GM12878 (cell line): ENCODE measurements around the gene MRPL50. TPM values are rescaled to one million over a fixed set of nuclear protein-coding genes. Genes with fewer than 3 reads are reported as not detected.

Source experiments
- BCLAF1 ChIP-seq: fragments of 450-650 bp; IDR thresholded peaks from 2 replicates; pipeline ENCODE4 v1.6.1; 2017; ENCODE audit warnings: antibody characterized with exemption, mild to moderate bottlenecking, moderate library complexity
- BMI1 ChIP-seq: fragments of 450-650 bp; IDR thresholded peaks from 2 replicates; pipeline ENCODE4 v1.6.1; 2016; ENCODE audit warnings: mild to moderate bottlenecking, moderate library complexity, borderline replicate concordance
- MYB ChIP-seq: fragments of 150-350 bp; IDR thresholded peaks from 2 replicates; pipeline ENCODE4 v1.6.1; 2014; ENCODE audit warnings: mild to moderate bottlenecking, low read depth, low read length, borderline replicate concordance
- ZNF384 ChIP-seq: IDR thresholded peaks from 2 replicates; pipeline ENCODE4 v1.6.1; 2012; ENCODE audit warnings: low read depth, mild to moderate bottlenecking, low read length, improper control_type of control experiment, borderline replicate concordance
- polyA plus RNA-seq, 11 experiments: library from polyadenylated mRNA; depleted of rRNA in 4 of 11; unstranded in 6 of 11; stranded (reverse) in 5 of 11; fragments of >200 nt; fragmentation: Nextera tagmentation in 4 of 11; fragmentation: Illumina TruSeq in 1 of 11; extraction: Ambion mirVana in 4 of 11; extraction: Trizol in 1 of 11; gene quantifications; 1 replicate in 1 of 11; 2 replicates in 10 of 11; pipeline versions ENCODE4 v1.2.1 to v1.2.3, GENCODE V29; 2011 to 2016; ENCODE audit warnings: inconsistent platforms in 2 of 11, missing spikeins in 2 of 11, low read depth in 1 of 11
- total RNA-seq, 4 experiments: library from RNA; depleted of rRNA in 3 of 4; stranded (reverse); fragments of >200 nt in 3 of 4; fragmentation: Illumina TruSeq in 1 of 4; extraction: Trizol in 1 of 4; gene quantifications; 2 replicates each; pipeline versions ENCODE4 v1.2.1 to v1.2.3, GENCODE V29; 2013 to 2021
- TF ChIP-seq, protein P1 (sequence below): fragments of 450-650 bp; IDR thresholded peaks from 2 replicates; pipeline ENCODE4 v1.6.1; 2018; ENCODE audit warnings: mild to moderate bottlenecking, low read depth, moderate library complexity; ENCODE audit not compliant: partially characterized antibody
- TF ChIP-seq, protein P2 (sequence below): fragments of 450-650 bp; IDR thresholded peaks from 2 replicates; pipeline ENCODE4 v1.6.1; 2017; ENCODE audit warnings: low read depth, mild to moderate bottlenecking, moderate library complexity
- TF ChIP-seq, protein P3 (sequence below): fragments of 450-650 bp; IDR thresholded peaks from 2 replicates; pipeline ENCODE4 v1.6.1; 2017; ENCODE audit warnings: mild to moderate bottlenecking, moderate library complexity

MRPL50 gene
- total and polyA plus RNA-seq, 10 of the 15 experiments (the other 5 are each of a cell fraction or from before 2014, with no cell fraction given): 12.8 to 79.4 (median 27.9) TPM

- TF ChIP-seq, protein P1, sequence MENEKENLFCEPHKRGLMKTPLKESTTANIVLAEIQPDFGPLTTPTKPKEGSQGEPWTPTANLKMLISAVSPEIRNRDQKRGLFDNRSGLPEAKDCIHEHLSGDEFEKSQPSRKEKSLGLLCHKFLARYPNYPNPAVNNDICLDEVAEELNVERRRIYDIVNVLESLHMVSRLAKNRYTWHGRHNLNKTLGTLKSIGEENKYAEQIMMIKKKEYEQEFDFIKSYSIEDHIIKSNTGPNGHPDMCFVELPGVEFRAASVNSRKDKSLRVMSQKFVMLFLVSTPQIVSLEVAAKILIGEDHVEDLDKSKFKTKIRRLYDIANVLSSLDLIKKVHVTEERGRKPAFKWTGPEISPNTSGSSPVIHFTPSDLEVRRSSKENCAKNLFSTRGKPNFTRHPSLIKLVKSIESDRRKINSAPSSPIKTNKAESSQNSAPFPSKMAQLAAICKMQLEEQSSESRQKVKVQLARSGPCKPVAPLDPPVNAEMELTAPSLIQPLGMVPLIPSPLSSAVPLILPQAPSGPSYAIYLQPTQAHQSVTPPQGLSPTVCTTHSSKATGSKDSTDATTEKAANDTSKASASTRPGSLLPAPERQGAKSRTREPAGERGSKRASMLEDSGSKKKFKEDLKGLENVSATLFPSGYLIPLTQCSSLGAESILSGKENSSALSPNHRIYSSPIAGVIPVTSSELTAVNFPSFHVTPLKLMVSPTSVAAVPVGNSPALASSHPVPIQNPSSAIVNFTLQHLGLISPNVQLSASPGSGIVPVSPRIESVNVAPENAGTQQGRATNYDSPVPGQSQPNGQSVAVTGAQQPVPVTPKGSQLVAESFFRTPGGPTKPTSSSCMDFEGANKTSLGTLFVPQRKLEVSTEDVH: no peak
- no peak for TF ChIP-seq MYB
- TF ChIP-seq BMI1: no peak
- TF ChIP-seq BCLAF1: no peak
- TF ChIP-seq, protein P2, sequence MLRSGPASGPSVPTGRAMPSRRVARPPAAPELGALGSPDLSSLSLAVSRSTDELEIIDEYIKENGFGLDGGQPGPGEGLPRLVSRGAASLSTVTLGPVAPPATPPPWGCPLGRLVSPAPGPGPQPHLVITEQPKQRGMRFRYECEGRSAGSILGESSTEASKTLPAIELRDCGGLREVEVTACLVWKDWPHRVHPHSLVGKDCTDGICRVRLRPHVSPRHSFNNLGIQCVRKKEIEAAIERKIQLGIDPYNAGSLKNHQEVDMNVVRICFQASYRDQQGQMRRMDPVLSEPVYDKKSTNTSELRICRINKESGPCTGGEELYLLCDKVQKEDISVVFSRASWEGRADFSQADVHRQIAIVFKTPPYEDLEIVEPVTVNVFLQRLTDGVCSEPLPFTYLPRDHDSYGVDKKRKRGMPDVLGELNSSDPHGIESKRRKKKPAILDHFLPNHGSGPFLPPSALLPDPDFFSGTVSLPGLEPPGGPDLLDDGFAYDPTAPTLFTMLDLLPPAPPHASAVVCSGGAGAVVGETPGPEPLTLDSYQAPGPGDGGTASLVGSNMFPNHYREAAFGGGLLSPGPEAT: no peak
- TF ChIP-seq, protein P3, sequence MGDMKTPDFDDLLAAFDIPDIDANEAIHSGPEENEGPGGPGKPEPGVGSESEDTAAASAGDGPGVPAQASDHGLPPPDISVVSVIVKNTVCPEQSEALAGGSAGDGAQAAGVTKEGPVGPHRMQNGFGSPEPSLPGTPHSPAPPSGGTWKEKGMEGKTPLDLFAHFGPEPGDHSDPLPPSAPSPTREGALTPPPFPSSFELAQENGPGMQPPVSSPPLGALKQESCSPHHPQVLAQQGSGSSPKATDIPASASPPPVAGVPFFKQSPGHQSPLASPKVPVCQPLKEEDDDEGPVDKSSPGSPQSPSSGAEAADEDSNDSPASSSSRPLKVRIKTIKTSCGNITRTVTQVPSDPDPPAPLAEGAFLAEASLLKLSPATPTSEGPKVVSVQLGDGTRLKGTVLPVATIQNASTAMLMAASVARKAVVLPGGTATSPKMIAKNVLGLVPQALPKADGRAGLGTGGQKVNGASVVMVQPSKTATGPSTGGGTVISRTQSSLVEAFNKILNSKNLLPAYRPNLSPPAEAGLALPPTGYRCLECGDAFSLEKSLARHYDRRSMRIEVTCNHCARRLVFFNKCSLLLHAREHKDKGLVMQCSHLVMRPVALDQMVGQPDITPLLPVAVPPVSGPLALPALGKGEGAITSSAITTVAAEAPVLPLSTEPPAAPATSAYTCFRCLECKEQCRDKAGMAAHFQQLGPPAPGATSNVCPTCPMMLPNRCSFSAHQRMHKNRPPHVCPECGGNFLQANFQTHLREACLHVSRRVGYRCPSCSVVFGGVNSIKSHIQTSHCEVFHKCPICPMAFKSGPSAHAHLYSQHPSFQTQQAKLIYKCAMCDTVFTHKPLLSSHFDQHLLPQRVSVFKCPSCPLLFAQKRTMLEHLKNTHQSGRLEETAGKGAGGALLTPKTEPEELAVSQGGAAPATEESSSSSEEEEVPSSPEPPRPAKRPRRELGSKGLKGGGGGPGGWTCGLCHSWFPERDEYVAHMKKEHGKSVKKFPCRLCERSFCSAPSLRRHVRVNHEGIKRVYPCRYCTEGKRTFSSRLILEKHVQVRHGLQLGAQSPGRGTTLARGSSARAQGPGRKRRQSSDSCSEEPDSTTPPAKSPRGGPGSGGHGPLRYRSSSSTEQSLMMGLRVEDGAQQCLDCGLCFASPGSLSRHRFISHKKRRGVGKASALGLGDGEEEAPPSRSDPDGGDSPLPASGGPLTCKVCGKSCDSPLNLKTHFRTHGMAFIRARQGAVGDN: no peak
- no peak for TF ChIP-seq ZNF384
These were observed 20.4 kb upstream of the MRPL50 start (continued) for GRCh38 chr9:101418518-101419430.
